ENCODE measurements around the gene MARCHF5. TPM values are rescaled to one million over a fixed set of nuclear protein-coding genes. Genes with fewer than 3 reads are reported as not detected.
A peak's percentile ranks its signal among the peaks of the same experiment; 100 is the strongest.
"Not testable (repeated sequence)": the region's sequence is repeated elsewhere in the genome, so short reads cannot be mapped to it uniquely, and the experiment has no call there.

MARCHF5 gene
- total and polyA plus RNA-seq, 12 donors, result 10.0 to 61.9 (median 20.8) TPM

- Histone ChIP-seq H3K36me3 (replicated peaks in 1 of 2) (peaks cover 0 to 7% of the 10 kb centered on the region in 2 donors), H3K27ac (no peak overlapping the region), H3K4me1 (replicated peaks in 1 of 2) (peaks cover 6 to 14% of the 10 kb centered on the region in 2 donors), H3K9me3 (replicated peaks in 1 of 3) (no peaks in the 10 kb centered on the region), H3K27me3 (no peaks in the 10 kb centered on the region), H3K4me3 (no peak overlapping the region)
- intact Hi-C loops (cut with DNase I), result no loop called here
- 83 to 92% (median 89%) methylated on average over 2 of the region's 2 CpGs for WGBS, 4 donors
- DNase-seq, result no peak
- TF ChIP-seq CTCF (IDR thresholded peaks at IDR 0.05) (no peak), POLR2A (IDR thresholded peaks at IDR 0.05) (no peak)
These were observed 25.6 kb downstream of the MARCHF5 start for GRCh38 chr10:92316610-92317009.

DNA sequence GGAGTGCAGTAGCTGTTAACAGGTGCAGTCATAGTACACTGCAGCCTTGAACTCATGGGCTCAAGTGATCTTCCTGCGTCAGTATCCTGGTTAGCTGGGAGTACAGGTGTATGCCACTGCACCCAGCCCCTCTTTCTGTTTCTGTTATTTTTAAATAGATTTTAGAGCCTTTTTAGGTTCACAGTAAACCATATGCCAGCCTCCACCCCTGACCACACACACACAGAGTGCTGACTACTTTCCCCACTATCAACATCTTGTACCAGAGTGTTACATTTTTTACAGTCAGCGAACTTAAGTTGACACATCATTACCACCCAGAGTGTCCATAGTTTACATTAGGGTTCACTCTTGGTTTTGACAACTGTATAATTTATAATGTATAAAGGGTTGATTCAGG is 32.1 kb downstream of the MARCHF5 start:
- no peak overlapping the region for H3K27ac ChIP-seq
- H3K4me3 ChIP-seq, result no peak overlapping the region
- no peaks in the 10 kb centered on the region for H3K36me3 ChIP-seq (replicated peaks in 1 of 2)
- WGBS, 4 donors, result 73 to 94% (median 89%) methylated on average over 2 of the region's 2 CpGs
- no peaks in the 10 kb centered on the region for H3K27me3 ChIP-seq
- intact Hi-C loops (cut with DNase I), result no loop called here
- H3K4me1 ChIP-seq (replicated peaks in 1 of 2), result peaks cover 0 to 12% of the 10 kb centered on the region in 2 donors
- no peaks in the 10 kb centered on the region for H3K9me3 ChIP-seq (replicated peaks in 1 of 3)
- TF ChIP-seq CTCF (IDR thresholded peaks at IDR 0.05) (no peak), POLR2A (IDR thresholded peaks at IDR 0.05) (no peak)
- no peak for DNase-seq

- H3K36me3 ChIP-seq (replicated peaks in 1 of 2), result no peaks in the 10 kb centered on the region
- intact Hi-C loops (cut with DNase I), result no loop called here
- peak overlapping the region in 4 of 5 donors; percentile 2 to 63 (median 16) for H3K27ac ChIP-seq
- no peak for DNase-seq
- TF ChIP-seq POLR2A (IDR thresholded peaks at IDR 0.05) (no peak), CTCF (IDR thresholded peaks at IDR 0.05) (no peak)
- H3K4me3 ChIP-seq, result no peak overlapping the region
- 80 to 84% (median 81%) methylated on average over 3 of the region's 3 CpGs for WGBS, 4 donors
- peaks cover 0 to 30% of the 10 kb centered on the region in 2 donors for H3K4me1 ChIP-seq (replicated peaks in 1 of 2)
- H3K9me3 ChIP-seq (replicated peaks in 1 of 3), result no peaks in the 10 kb centered on the region
- H3K27me3 ChIP-seq, result no peaks in the 10 kb centered on the region
These were observed 36.8 kb downstream of the MARCHF5 start for GRCh38 chr10:92327445-92328433.

DNA sequence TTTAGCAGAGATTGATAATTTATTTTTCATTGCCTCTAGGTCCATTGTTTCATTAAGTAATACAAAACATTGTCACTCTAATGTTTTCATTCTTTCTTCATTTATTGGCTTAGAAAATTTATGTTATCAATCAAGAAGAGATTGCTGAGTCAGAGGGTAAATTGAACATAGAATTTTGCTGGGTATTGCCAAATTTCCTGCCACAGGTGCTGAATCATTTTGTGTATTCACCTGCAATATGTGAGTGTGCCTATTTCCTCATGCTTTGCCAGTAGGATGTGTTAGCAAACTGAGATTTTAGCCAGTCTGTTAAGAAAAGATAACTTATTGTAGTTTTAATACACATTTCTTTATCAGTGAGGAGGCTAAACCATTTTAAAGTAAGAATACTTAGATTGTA is 38.0 kb downstream of the MARCHF5 start:
- H3K4me3 ChIP-seq, result no peak overlapping the region
- intact Hi-C loops (cut with DNase I), result no loop called here
- H3K27me3 ChIP-seq, result no peaks in the 10 kb centered on the region
- DNase-seq, result no peak
- no peak overlapping the region for H3K27ac ChIP-seq
- no peaks in the 10 kb centered on the region for H3K9me3 ChIP-seq (replicated peaks in 1 of 3)
- H3K36me3 ChIP-seq (replicated peaks in 1 of 2), result no peaks in the 10 kb centered on the region
- TF ChIP-seq CTCF (IDR thresholded peaks at IDR 0.05) (no peak), POLR2A (IDR thresholded peaks at IDR 0.05) (no peak)
- peaks cover 0 to 30% of the 10 kb centered on the region in 2 donors for H3K4me1 ChIP-seq (replicated peaks in 1 of 2)

GRCh38 chr10:92329927-92330326 is 39.0 kb downstream of the MARCHF5 start:
- 89 to 95% (median 91%) methylated on average over 6 of the region's 6 CpGs for WGBS, 4 donors
- H3K27me3 ChIP-seq; H3K9me3 ChIP-seq (replicated peaks in 1 of 3); H3K36me3 ChIP-seq (replicated peaks in 1 of 2); H3K4me3 ChIP-seq; H3K27ac ChIP-seq; intact Hi-C loops (cut with DNase I): not testable (repeated sequence)
- H3K4me1 ChIP-seq (replicated peaks in 1 of 2), result peaks cover 0 to 30% of the 10 kb centered on the region in 2 donors
- DNase-seq, result peak in 2 of 7 donors; percentile 16 to 20

All from adrenal gland (tissue), 12 donors.